Progenitor cell of endocrine pancreas (in vitro differentiated cells): ENCODE data around the gene ZEB1. TPM values are rescaled to one million over a fixed set of nuclear protein-coding genes. Genes with fewer than 3 reads are reported as not detected.

Source experiments
- DNase-seq: peaks from one replicate; pipeline ENCODE4 v3.0.0; 2021; ENCODE audit warnings: low spot score; ENCODE audit not compliant: unreplicated experiment
- H3K27ac Mint-ChIP-seq: 2 replicates; pipeline ENCODE4 v1.8.0; 2021; ENCODE audit warnings: mild to moderate bottlenecking, moderate library complexity, mixed read lengths
- H3K27me3 Mint-ChIP-seq: 2 replicates; pipeline ENCODE4 v1.8.0; 2021; ENCODE audit warnings: mixed read lengths
- H3K36me3 Mint-ChIP-seq: 2 replicates; pipeline ENCODE4 v1.8.0; 2022; ENCODE audit warnings: mixed read lengths; ENCODE audit not compliant: insufficient read depth
- H3K4me1 Mint-ChIP-seq: 2 replicates; pipeline ENCODE4 v1.8.0; 2021; ENCODE audit warnings: low read depth, mixed read lengths
- H3K4me3 Mint-ChIP-seq: 2 replicates; pipeline ENCODE4 v1.8.0; 2021; ENCODE audit warnings: low read depth, mild to moderate bottlenecking, moderate library complexity, mixed read lengths
- H3K9me3 Mint-ChIP-seq: 2 replicates; pipeline ENCODE4 v1.8.0; 2021; ENCODE audit warnings: low read depth, mixed read lengths
- CTCF ChIP-seq: fragments of 200-600 bp; sonication (generic); IDR thresholded peaks from one replicate; pipeline ENCODE4 v1.5.0; 2021; ENCODE audit warnings: antibody characterized with exemption, mild to moderate bottlenecking; ENCODE audit not compliant: unreplicated experiment
- long read RNA-seq: library from polyadenylated mRNA; unstranded; transcript quantifications from one replicate; pipeline ENCODE4 v2.0.0, GENCODE V29; 2020
- total RNA-seq: library from RNA; stranded (reverse); gene quantifications from 2 replicates; pipeline ENCODE4 v1.2.1, GENCODE V29; 2021

Gene ZEB1
- 1.2 and 1.7 TPM in 2 replicates for total RNA-seq
- long read RNA-seq, full-length matches to known transcripts = 1 of 3 reads
- long read RNA-seq, partial matches to known transcripts = 1 of 3 reads
- long read RNA-seq, other reads (novel, unspliced or antisense) = 1 of 3 reads

GRCh38 chr10:31318854-31319601, at the start of gene ZEB1:
Gene ZEB1 (plus strand): TSS chr10:31319216. CDS start chr10:31319235, 19 bp downstream.
- no peaks in the 10 kb centered on the region for H3K36me3 Mint-ChIP-seq
- peaks cover 11% of the 10 kb centered on the region for H3K4me1 Mint-ChIP-seq
- peak within 1 kb of the TSS; percentile 94 for H3K4me3 Mint-ChIP-seq
- peak within 1 kb of the TSS; percentile 95 for H3K27ac Mint-ChIP-seq
- TF ChIP-seq CTCF = peak; percentile 54
- no peaks in the 10 kb centered on the region for H3K9me3 Mint-ChIP-seq
- DNase-seq = peak; percentile 75
- H3K27me3 Mint-ChIP-seq = peaks cover 51% of the 10 kb centered on the region

GRCh38 chr10:31270954-31271353, 48.1 kb upstream of the ZEB1 start:
- H3K27ac Mint-ChIP-seq = no peak overlapping the region
- H3K27me3 Mint-ChIP-seq = no peaks in the 10 kb centered on the region
- H3K4me1 Mint-ChIP-seq = no peaks in the 10 kb centered on the region
- no peak for TF ChIP-seq CTCF
- DNase-seq = no peak
- no peak overlapping the region for H3K4me3 Mint-ChIP-seq
- H3K36me3 Mint-ChIP-seq = no peaks in the 10 kb centered on the region
- H3K9me3 Mint-ChIP-seq = peaks cover 3% of the 10 kb centered on the region

GRCh38 chr10:31272841-31273240, 46.2 kb upstream of the ZEB1 start:
- H3K4me3 Mint-ChIP-seq = no peak overlapping the region
- no peak for DNase-seq
- H3K36me3 Mint-ChIP-seq = no peaks in the 10 kb centered on the region
- no peak overlapping the region for H3K27ac Mint-ChIP-seq
- TF ChIP-seq CTCF = no peak
- H3K4me1 Mint-ChIP-seq = no peaks in the 10 kb centered on the region
- H3K27me3 Mint-ChIP-seq = no peaks in the 10 kb centered on the region
- H3K9me3 Mint-ChIP-seq = peaks cover 3% of the 10 kb centered on the region

GRCh38 chr10:31273789-31274188, 45.2 kb upstream of the ZEB1 start:
- H3K4me1 Mint-ChIP-seq = no peaks in the 10 kb centered on the region
- no peaks in the 10 kb centered on the region for H3K27me3 Mint-ChIP-seq
- no peak overlapping the region for H3K27ac Mint-ChIP-seq
- no peak for TF ChIP-seq CTCF
- peaks cover 3% of the 10 kb centered on the region for H3K9me3 Mint-ChIP-seq
- DNase-seq = no peak
- H3K4me3 Mint-ChIP-seq = no peak overlapping the region
- no peaks in the 10 kb centered on the region for H3K36me3 Mint-ChIP-seq

- H3K9me3 Mint-ChIP-seq = peaks cover 3% of the 10 kb centered on the region
- H3K4me3 Mint-ChIP-seq = no peak overlapping the region
These were observed 44.7 kb upstream of the ZEB1 start for GRCh38 chr10:31274310-31274709.

More at GRCh38 chr10:31274310-31274709, 44.7 kb upstream of the ZEB1 start:
- Mint-ChIP-seq H3K36me3 (no peaks in the 10 kb centered on the region), H3K4me1 (no peaks in the 10 kb centered on the region), H3K27ac (no peak overlapping the region), H3K27me3 (no peaks in the 10 kb centered on the region)
- no peak for DNase-seq
- no peak for TF ChIP-seq CTCF
